ENCODE data around the gene NOSIP. TPM values are rescaled to one million over a fixed set of nuclear protein-coding genes. Genes with fewer than 3 reads are reported as not detected.
A peak's percentile ranks its signal among the peaks of the same experiment; 100 is the strongest.
"Not testable (repeated sequence)": the region's sequence is repeated elsewhere in the genome, so short reads cannot be mapped to it uniquely, and the experiment has no call there.

The NOSIP gene
- 41.0 to 47.0 TPM (median 46.5 TPM) in 3 replicates for total RNA-seq
- long read RNA-seq, transcript NOSIP-204 (9 exons, 1,005 nt), result major isoform, 30 of 39 reads
- long read RNA-seq, partial matches to known transcripts, result 3 of 39 reads
- long read RNA-seq, other reads (novel, unspliced or antisense), result 3 of 39 reads

- peak; percentile 94 for DNase-seq (ENCODE audit: low spot score)
- Mint-ChIP-seq H3K36me3 (ENCODE audit: low read depth) (no peaks in the 10 kb centered on the region), H3K27ac (ENCODE audit: unreplicated experiment) (peak within 1 kb of the TSS; percentile 89), H3K4me1 (ENCODE audit: low read depth) (peaks cover 23% of the 10 kb centered on the region), H3K4me3 (ENCODE audit: unreplicated experiment) (peak within 1 kb of the TSS; percentile 88), H3K9me3 (ENCODE audit: low read depth) (no peaks in the 10 kb centered on the region), H3K27me3 (ENCODE audit: low read depth) (no peaks in the 10 kb centered on the region)
- no peak for TF ChIP-seq CTCF (IDR thresholded peaks at IDR 0.05)
These were observed at the start of gene NOSIP for GRCh38 chr19:49580264-49581006. TSS of gene NOSIP (minus strand) at chr19:49580556. CDS start at chr19:49560691, 19,865 bp downstream.

GRCh38 chr19:49629659-49630058 is 49.3 kb upstream of the NOSIP start:
- H3K27ac Mint-ChIP-seq (ENCODE audit: unreplicated experiment), result no peak overlapping the region
- H3K4me1 Mint-ChIP-seq (ENCODE audit: low read depth), result peaks cover 15% of the 10 kb centered on the region
- no peaks in the 10 kb centered on the region for H3K27me3 Mint-ChIP-seq (ENCODE audit: low read depth)
- peaks cover 5% of the 10 kb centered on the region for H3K36me3 Mint-ChIP-seq (ENCODE audit: low read depth)
- no peak for DNase-seq (ENCODE audit: low spot score)
- H3K4me3 Mint-ChIP-seq (ENCODE audit: unreplicated experiment), result no peak overlapping the region
- no peak for TF ChIP-seq CTCF (IDR thresholded peaks at IDR 0.05)
- no peaks in the 10 kb centered on the region for H3K9me3 Mint-ChIP-seq (ENCODE audit: low read depth)

GRCh38 chr19:49626226-49626625 is 45.9 kb upstream of the NOSIP start:
- H3K27me3 Mint-ChIP-seq (ENCODE audit: low read depth), result no peaks in the 10 kb centered on the region
- H3K27ac Mint-ChIP-seq (ENCODE audit: unreplicated experiment), result no peak overlapping the region
- peaks cover 7% of the 10 kb centered on the region for H3K4me1 Mint-ChIP-seq (ENCODE audit: low read depth)
- no peak for TF ChIP-seq CTCF (IDR thresholded peaks at IDR 0.05)
- no peak for DNase-seq (ENCODE audit: low spot score)
- no peak overlapping the region for H3K4me3 Mint-ChIP-seq (ENCODE audit: unreplicated experiment)
- H3K9me3 Mint-ChIP-seq (ENCODE audit: low read depth), result no peaks in the 10 kb centered on the region
- peaks cover 12% of the 10 kb centered on the region for H3K36me3 Mint-ChIP-seq (ENCODE audit: low read depth)

- Mint-ChIP-seq H3K9me3 (ENCODE audit: low read depth) (no peaks in the 10 kb centered on the region), H3K27me3 (ENCODE audit: low read depth) (no peaks in the 10 kb centered on the region), H3K36me3 (ENCODE audit: low read depth) (peaks cover 12% of the 10 kb centered on the region), H3K4me1 (ENCODE audit: low read depth) (no peaks in the 10 kb centered on the region), H3K4me3 (ENCODE audit: unreplicated experiment) (no peak overlapping the region), H3K27ac (ENCODE audit: unreplicated experiment) (no peak overlapping the region)
- DNase-seq (ENCODE audit: low spot score), result no peak
- no peak for TF ChIP-seq CTCF (IDR thresholded peaks at IDR 0.05)
These were observed 44.9 kb upstream of the NOSIP start for GRCh38 chr19:49624967-49625910.

GRCh38 chr19:49617860-49618259 is 37.5 kb upstream of the NOSIP start:
- Mint-ChIP-seq H3K4me1 (ENCODE audit: low read depth) (peaks cover 13% of the 10 kb centered on the region), H3K36me3 (ENCODE audit: low read depth) (peaks cover 30% of the 10 kb centered on the region)
- not testable (repeated sequence) for H3K9me3 Mint-ChIP-seq (ENCODE audit: low read depth); DNase-seq (ENCODE audit: low spot score); H3K27ac Mint-ChIP-seq (ENCODE audit: unreplicated experiment); H3K4me3 Mint-ChIP-seq (ENCODE audit: unreplicated experiment); H3K27me3 Mint-ChIP-seq (ENCODE audit: low read depth)

Measured in chondrocyte (in vitro differentiated cells).